Germinal center (tissue), 1 donor: ENCODE data around the gene CYP27A1.

Experiments
- DNase-seq: peaks from one replicate; pipeline ENCODE4 v3.0.0; 2012; ENCODE audit warnings: mixed read lengths, low spot score

CYP27A1 gene

GRCh38 chr2:218773881-218774280 lies 8.1 kb upstream of the CYP27A1 start:
- DNase-seq, result no peak

GRCh38 chr2:218776488-218776887 lies 5.5 kb upstream of the CYP27A1 start:
- DNase-seq, result no peak

GRCh38 chr2:218777276-218777990 lies 4.5 kb upstream of the CYP27A1 start:
- no peak for DNase-seq

DNA sequence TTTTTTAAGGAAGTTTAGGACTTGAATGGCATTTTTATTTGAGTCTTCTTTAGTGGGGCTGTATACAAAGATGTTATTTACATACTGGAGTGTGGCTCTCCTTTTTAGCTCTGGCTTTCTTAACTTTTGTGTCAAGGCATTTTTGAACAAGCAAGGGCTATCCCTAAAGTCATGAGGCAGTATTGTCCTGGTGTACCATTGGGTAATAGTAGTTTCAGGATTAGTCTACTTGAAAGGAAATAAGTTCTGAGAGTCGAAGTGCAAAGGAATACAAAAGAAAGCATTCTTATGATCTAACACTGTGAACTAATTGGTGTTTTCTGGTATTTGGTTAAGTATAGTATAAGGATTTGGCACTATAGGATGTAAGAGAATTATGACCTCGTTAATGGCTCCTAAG lies 1.9 kb upstream of the CYP27A1 start:
- no peak for DNase-seq

- DNase-seq, result no peak
Measured at GRCh38 chr2:218780851-218781690, 876 bp upstream of the CYP27A1 start.

DNA sequence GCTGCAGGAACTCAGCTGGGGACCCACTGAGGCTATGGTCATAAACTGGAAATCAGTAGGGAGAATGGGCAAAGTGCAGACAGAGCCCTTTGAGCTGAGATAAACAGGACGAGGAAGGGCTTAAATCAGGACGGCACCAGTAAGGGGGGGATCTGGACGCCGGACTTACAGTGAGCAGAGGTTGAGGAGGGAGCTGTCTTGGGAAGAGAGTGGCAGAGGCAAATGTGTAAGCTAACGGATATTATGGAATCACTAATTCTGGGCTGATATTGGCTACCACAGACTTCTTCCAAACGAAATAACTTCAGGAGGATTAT lies 539 bp downstream of the CYP27A1 start:
- no peak for DNase-seq

DNA sequence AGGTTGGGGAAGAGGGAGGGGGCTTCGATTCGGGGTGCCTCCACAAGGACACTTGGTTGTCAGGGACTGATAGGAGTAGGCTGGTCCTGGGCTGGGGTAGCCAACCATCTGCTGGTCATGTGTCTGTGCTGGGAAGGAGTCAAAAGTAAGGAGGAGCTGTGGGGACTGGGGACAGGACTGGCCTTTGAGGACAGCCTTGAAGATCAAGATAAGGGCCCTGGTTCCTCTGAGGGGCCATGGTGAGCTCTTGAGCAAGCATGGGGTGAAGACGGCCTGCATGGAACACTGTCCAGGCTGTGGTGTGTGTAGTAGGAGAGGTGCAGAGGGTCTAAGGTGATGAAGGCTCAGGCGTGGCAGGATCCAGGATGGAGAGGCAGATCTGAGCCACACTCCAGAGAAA lies 1.7 kb downstream of the CYP27A1 start:
- no peak for DNase-seq

DNA sequence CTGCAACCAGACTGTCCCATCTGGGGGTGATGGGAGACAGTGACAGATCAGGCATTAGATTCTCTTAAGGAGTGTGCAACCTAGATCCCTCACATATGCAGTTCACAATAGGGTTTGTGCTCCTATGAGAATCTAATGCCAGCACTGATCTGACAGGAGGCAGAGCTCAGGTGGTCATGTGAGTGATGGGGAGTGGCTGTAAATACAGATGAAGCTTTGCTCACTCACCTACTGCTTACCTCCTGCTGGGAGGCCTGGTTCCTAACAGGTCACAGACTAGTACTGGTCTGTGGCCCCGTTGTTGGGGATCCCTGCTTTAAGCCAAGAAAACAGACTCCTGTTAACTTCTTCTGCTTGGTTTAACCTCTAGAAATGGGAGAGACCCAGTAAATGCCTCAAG lies 3.2 kb downstream of the CYP27A1 start:
- DNase-seq, result no peak

GRCh38 chr2:218786133-218786532 lies 4.2 kb downstream of the CYP27A1 start:
- no peak for DNase-seq

- DNase-seq, result no peak
Measured at GRCh38 chr2:218788529-218789255, 6.7 kb downstream of the CYP27A1 start.

- no peak for DNase-seq
Measured at GRCh38 chr2:218792433-218792832, 10.5 kb downstream of the CYP27A1 start.

GRCh38 chr2:218796691-218797090 lies 14.7 kb downstream of the CYP27A1 start:
- DNase-seq, result no peak

DNA sequence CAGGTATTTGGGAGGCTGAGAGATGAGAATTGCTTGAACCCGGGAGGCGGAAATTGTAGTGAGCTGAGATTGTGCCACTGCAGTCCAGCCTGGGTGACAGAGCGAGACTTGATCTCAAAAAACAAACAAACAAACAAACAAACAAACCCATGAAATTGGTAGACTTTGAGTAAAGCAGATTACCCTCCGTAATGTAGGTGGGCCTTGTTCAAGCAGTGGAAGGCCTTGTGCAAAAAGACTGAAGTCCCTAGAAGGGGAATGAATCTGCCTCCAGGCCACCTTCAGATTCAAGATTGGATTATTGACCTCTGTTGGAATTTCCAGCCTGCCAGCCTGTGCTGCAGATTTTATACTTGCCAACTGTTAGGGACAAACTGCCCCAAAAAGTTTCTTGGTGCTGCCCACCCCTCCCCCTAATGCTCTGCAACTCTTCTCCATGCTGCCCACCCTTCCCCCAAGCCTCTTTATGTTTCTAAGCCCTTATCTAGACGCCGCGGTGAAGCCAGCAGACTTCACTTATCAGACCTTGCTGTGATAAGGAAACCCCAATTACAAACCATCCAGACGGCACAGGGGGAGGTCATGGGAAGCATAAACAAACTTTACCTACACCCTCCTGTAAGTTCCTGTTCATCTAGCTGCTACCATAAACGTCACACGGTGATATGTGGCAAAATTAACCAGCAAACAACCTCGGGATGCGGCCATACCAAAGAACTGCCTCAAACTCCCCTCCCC lies 17.0 kb downstream of the CYP27A1 start:
- no peak for DNase-seq

GRCh38 chr2:218799990-218800389 lies 18.0 kb downstream of the CYP27A1 start:
- no peak for DNase-seq

DNA sequence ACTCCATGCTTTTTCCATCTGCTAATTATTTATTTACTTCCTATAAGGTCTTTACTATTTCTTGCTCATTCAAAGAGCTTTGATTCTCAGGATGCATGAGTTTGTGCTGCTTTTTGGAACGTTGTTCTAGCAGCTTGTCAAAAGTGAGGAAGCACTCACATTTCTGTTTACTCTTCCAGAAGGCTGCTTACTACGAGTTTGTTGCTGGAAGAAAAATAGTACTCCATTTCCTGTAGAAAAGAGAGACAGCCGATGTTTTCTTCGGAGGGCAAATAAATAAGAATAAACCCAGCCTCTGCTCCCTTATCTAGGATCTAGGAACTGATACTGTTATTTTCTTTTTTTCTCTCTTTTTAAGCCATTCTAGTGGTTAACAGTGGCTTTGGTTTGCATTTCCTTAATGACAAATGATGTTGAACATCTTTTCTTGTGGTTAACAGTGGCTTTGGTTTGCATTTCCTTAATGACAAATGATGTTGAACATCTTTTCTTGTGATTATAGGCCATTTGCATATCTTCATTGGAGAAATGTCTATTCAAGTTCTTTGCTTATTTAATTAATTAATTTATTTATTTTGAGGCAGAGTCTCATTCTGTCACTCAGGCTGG lies 20.5 kb downstream of the CYP27A1 start:
- DNase-seq, result no peak

- DNase-seq, result no peak
Measured at GRCh38 chr2:218804817-218805216, 22.9 kb downstream of the CYP27A1 start.

- DNase-seq, result no peak
Measured at GRCh38 chr2:218805627-218806026, 23.7 kb downstream of the CYP27A1 start.

DNA sequence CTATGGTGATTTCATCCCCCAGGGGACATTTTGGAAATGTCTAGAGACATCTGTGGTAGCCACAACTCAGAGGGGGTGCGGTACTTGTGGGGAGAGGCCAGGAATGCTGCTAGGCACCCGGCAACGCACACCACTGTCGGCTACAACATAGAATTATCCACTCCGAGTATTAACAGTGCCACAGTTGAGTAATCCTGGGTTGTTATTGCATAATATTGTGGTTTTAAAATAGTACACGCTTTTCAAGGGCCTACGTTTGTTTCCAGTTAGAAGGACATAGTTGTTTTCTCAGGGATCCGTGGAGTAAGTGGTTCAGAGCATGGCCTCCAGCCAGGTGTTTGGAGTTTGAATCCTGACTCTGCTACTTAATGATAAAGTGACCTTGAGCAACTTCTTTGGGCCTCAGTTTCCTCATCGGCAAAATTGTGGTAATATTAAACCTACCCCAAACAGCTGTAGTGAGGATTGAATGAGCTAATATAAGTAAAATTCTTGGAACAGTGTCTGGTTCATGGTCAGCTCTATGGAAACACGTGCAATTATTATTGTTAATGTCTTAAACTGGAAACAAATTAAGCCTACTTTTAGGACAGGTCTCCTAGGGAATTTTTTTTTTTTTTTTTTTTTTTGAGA lies 24.5 kb downstream of the CYP27A1 start:
- DNase-seq, result no peak

DNA sequence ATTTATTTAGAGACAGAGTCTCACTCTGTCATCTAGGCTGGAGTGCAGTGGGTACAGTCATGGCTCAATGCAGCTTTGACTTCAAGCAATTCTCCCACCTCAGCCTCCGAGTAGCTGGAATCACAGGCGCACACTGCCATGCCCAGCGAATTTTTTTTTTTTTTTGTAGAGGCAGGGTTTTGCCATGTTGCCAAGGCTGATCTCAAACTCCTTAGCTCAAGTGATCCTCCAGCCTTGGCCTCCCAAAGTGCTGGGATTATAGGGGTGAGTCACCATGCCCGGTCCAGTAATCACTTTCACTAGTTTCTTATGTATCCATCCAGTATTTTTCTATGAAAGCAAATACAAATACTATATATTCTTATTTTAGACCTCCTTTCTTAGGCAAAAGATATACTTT lies 25.7 kb downstream of the CYP27A1 start:
- DNase-seq, result no peak

- no peak for DNase-seq
Measured at GRCh38 chr2:218809515-218809914, 27.6 kb downstream of the CYP27A1 start.

- DNase-seq, result no peak
Measured at GRCh38 chr2:218810256-218810655, 28.3 kb downstream of the CYP27A1 start.
